HG02840 (cell line): ENCODE measurements around the gene RASAL1.

Experiments used
- ATAC-seq: cut with Tn5 transposase; IDR thresholded peaks from one replicate; pipeline ENCODE4 v1.9.1; 2021; ENCODE audit warnings: mild to moderate bottlenecking, moderate library complexity, moderate number of reproducible peaks; ENCODE audit not compliant: unreplicated experiment, low FRiP score

RASAL1 gene

GRCh38 chr12:113061061-113061694, 74.4 kb downstream of the RASAL1 start:
- ATAC-seq: no peak

- ATAC-seq: no peak
Measured at GRCh38 chr12:113060336-113060960, 75.1 kb downstream of the RASAL1 start.

- no peak for ATAC-seq
Measured at GRCh38 chr12:113059071-113059595, 76.4 kb downstream of the RASAL1 start.

GRCh38 chr12:113058553-113058952, 77.0 kb downstream of the RASAL1 start:
- ATAC-seq: no peak

GRCh38 chr12:113057565-113058485, 77.7 kb downstream of the RASAL1 start:
- ATAC-seq: no peak

GRCh38 chr12:113056631-113057488, 78.7 kb downstream of the RASAL1 start, which contains the start of gene DTX1:
TSS of gene DTX1 (plus strand) at chr12:113056730. CDS start at chr12:113058193, 1,463 bp downstream.
- no peak for ATAC-seq

- ATAC-seq: no peak
Measured at GRCh38 chr12:113056381-113056630, 79.3 kb downstream of the RASAL1 start.

- ATAC-seq: no peak
Measured at GRCh38 chr12:113055594-113056380, 79.8 kb downstream of the RASAL1 start.

GRCh38 chr12:113054948-113055486, 80.5 kb downstream of the RASAL1 start:
- no peak for ATAC-seq

- no peak for ATAC-seq
Measured at GRCh38 chr12:113052326-113052725, 83.2 kb downstream of the RASAL1 start.

GRCh38 chr12:113051759-113052158, 83.8 kb downstream of the RASAL1 start:
- no peak for ATAC-seq

- ATAC-seq: no peak
Measured at GRCh38 chr12:113050795-113051194, 84.8 kb downstream of the RASAL1 start.

- ATAC-seq: no peak
Measured at GRCh38 chr12:113049976-113050742, 85.4 kb downstream of the RASAL1 start.
